OCI-LY7 (cell line): ENCODE measurements around the gene SCYL2.

Experiments used
- CTCF ChIP-seq: fragments of 200-600 bp; sonication (generic); conservative IDR thresholded peaks from 2 replicates; pipeline ENCODE4 v1.5.1; 2014; ENCODE audit warnings: mild to moderate bottlenecking, antibody characterized with exemption, low read length, moderate library complexity, mixed read lengths
- EZH2phosphoT487 ChIP-seq: fragments of 200-600 bp; sonication (generic); IDR thresholded peaks from 2 replicates; pipeline ENCODE4 v1.6.1; 2018; ENCODE audit warnings: low read depth, borderline replicate concordance, mild to moderate bottlenecking, mixed run types, antibody characterized with exemption, low read length, moderate library complexity, mixed read lengths

DNA sequence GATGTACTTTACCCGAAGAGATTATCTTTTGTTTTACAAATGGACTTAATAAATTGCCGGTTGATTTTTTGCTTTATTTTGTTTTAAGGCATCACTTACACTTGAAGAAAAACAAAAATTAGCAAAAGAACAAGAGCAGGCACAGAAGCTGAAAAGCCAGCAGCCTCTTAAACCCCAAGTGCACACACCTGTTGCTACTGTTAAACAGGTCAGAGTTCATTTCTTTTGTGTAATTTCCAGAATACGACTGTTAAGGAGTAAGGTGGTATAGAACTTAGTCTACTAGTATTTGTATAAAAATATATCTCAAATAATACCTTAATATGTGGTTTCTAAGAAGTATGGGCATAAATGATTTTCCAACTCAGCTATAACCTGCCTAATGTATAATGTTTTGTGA is 70.3 kb downstream of the SCYL2 start:
- TF ChIP-seq CTCF: no peak
- no peak for TF ChIP-seq EZH2phosphoT487
